ENCODE measurements around the gene ZC3H8. TPM values are rescaled to one million over a fixed set of nuclear protein-coding genes. Genes with fewer than 3 reads are reported as not detected.

The ZC3H8 gene
- total RNA-seq, 1 donor from 2014 or later, result 7.5 TPM

DNA sequence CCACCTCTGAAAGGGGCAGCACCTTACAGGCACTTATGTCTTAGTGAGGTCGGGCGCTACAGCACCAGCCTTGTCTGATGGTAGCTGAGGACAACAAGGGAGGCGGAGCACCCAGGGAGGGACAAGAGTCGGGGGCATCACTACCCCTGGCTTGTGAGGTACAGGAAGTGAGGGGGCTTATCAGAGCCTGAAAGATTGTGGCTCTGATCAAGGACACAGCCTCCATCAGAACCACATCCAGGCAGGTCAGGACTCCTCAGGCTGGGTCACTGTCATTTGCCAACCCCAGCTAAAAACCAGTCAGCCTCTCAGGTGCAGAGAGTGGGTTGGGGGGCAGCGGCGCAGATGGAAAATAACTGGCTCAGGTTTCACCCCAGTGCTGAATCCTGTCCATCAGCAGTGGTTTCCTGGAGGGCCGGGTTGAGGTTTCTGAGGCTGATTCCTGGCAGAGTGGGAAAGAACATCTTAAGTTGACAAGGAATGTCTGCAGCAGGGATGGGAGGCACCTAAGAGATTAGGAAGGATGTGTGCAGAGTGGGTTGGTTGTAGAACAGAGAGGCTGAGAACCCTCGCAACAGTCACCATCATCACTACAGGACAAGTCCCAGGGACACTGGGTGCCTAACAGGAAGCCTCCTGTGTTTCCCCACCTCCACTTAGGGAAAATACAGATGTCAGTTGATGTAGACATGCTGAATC, 71.4 kb downstream of the ZC3H8 start:
- Histone ChIP-seq H3K79me2 (ENCODE audit: insufficient read depth, low read length) (no peaks in the 10 kb centered on the region), H3K4me1 (ENCODE audit: insufficient read depth, low read length) (peaks cover 4% of the 10 kb centered on the region), H3K27ac (ENCODE audit: low read depth, low read length) (no peak overlapping the region), H3K4me2 (ENCODE audit: low read length) (no peak overlapping the region), H3K36me3 (ENCODE audit: insufficient read depth, low read length) (no peaks in the 10 kb centered on the region), H3K9ac (ENCODE audit: low read length) (no peak overlapping the region), H3K4me3 (ENCODE audit: insufficient read depth, low read depth, low read length) (no peak overlapping the region), H3K9me3 (ENCODE audit: insufficient read depth, low read depth, low read length) (no peaks in the 10 kb centered on the region), H3K27me3 (ENCODE audit: insufficient read depth, low read length) (peaks cover 14% of the 10 kb centered on the region), H4K20me1 (ENCODE audit: insufficient read depth, low read length) (no peaks in the 10 kb centered on the region), H2AFZ (ENCODE audit: low read depth, low read length) (no peak overlapping the region)
- H3K36me3 Mint-ChIP-seq (ENCODE audit: low read depth, unreplicated experiment), result no peaks in the 10 kb centered on the region
- no peak overlapping the region for H3K27ac Mint-ChIP-seq (ENCODE audit: unreplicated experiment)
- peaks cover 34% of the 10 kb centered on the region for H3K27me3 Mint-ChIP-seq (ENCODE audit: low read depth, unreplicated experiment)
- DNase-seq (ENCODE audit: low read depth) (no peak), FAIRE-seq (no peak)
- peaks cover 23% of the 10 kb centered on the region for H3K9me3 Mint-ChIP-seq (ENCODE audit: unreplicated experiment)
- peaks cover 15% of the 10 kb centered on the region for H3K4me1 Mint-ChIP-seq (ENCODE audit: low read depth, unreplicated experiment)
- H3K4me3 Mint-ChIP-seq (ENCODE audit: unreplicated experiment), result no peak overlapping the region
- no peak for TF ChIP-seq EZH2 (IDR thresholded peaks at IDR 0.05; ENCODE audit: insufficient read depth, low read length)
- TF ChIP-seq CTCF (IDR thresholded peaks at IDR 0.05; ENCODE audit: insufficient read depth, low read depth, low read length), result no peak

DNA sequence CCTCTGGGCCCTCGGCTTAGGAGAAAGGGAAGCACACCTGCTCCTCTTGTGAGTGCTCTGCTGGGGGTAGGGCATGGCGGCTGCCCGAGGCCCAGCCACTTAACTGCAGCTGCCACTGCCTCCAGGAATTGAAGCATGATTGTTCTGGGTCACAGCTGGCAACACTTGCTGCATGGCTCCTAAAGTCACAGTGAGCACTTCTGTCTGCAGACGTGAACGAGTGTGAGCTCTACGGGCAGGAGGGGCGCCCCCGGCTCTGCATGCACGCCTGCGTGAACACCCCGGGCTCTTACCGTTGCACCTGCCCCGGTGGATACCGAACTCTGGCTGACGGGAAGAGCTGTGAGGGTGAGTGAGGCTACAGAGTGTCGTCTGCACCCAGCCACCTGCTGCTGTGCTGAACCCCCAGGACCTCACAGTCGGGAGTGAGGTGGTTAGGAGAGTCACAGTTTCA, 72.2 kb downstream of the ZC3H8 start:
- Histone ChIP-seq H3K4me3 (ENCODE audit: insufficient read depth, low read depth, low read length) (no peak overlapping the region), H3K9me3 (ENCODE audit: insufficient read depth, low read depth, low read length) (no peaks in the 10 kb centered on the region), H3K79me2 (ENCODE audit: insufficient read depth, low read length) (no peaks in the 10 kb centered on the region), H3K9ac (ENCODE audit: low read length) (no peak overlapping the region), H2AFZ (ENCODE audit: low read depth, low read length) (no peak overlapping the region), H3K4me1 (ENCODE audit: insufficient read depth, low read length) (no peaks in the 10 kb centered on the region), H3K27me3 (ENCODE audit: insufficient read depth, low read length) (peaks cover 14% of the 10 kb centered on the region), H3K36me3 (ENCODE audit: insufficient read depth, low read length) (no peaks in the 10 kb centered on the region), H3K4me2 (ENCODE audit: low read length) (no peak overlapping the region), H4K20me1 (ENCODE audit: insufficient read depth, low read length) (no peaks in the 10 kb centered on the region), H3K27ac (ENCODE audit: low read depth, low read length) (no peak overlapping the region)
- H3K9me3 Mint-ChIP-seq (ENCODE audit: unreplicated experiment), result peaks cover 18% of the 10 kb centered on the region
- H3K27me3 Mint-ChIP-seq (ENCODE audit: low read depth, unreplicated experiment), result peaks cover 34% of the 10 kb centered on the region
- FAIRE-seq (no peak), DNase-seq (ENCODE audit: low read depth) (no peak)
- H3K4me3 Mint-ChIP-seq (ENCODE audit: unreplicated experiment), result no peak overlapping the region
- no peaks in the 10 kb centered on the region for H3K36me3 Mint-ChIP-seq (ENCODE audit: low read depth, unreplicated experiment)
- H3K4me1 Mint-ChIP-seq (ENCODE audit: low read depth, unreplicated experiment), result peaks cover 9% of the 10 kb centered on the region
- TF ChIP-seq EZH2 (IDR thresholded peaks at IDR 0.05; ENCODE audit: insufficient read depth, low read length) (no peak), CTCF (IDR thresholded peaks at IDR 0.05; ENCODE audit: insufficient read depth, low read depth, low read length) (no peak)
- no peak overlapping the region for H3K27ac Mint-ChIP-seq (ENCODE audit: unreplicated experiment)

All from astrocyte (in vitro differentiated cells and primary cell).